Measurements from ENCODE around the gene KRTAP6-2.

- TF ChIP-seq, protein P1, sequence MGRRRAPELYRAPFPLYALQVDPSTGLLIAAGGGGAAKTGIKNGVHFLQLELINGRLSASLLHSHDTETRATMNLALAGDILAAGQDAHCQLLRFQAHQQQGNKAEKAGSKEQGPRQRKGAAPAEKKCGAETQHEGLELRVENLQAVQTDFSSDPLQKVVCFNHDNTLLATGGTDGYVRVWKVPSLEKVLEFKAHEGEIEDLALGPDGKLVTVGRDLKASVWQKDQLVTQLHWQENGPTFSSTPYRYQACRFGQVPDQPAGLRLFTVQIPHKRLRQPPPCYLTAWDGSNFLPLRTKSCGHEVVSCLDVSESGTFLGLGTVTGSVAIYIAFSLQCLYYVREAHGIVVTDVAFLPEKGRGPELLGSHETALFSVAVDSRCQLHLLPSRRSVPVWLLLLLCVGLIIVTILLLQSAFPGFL (CRISPR knock-in tag; IDR thresholded peaks at IDR 0.05) = no peak
- TF ChIP-seq, protein P2, sequence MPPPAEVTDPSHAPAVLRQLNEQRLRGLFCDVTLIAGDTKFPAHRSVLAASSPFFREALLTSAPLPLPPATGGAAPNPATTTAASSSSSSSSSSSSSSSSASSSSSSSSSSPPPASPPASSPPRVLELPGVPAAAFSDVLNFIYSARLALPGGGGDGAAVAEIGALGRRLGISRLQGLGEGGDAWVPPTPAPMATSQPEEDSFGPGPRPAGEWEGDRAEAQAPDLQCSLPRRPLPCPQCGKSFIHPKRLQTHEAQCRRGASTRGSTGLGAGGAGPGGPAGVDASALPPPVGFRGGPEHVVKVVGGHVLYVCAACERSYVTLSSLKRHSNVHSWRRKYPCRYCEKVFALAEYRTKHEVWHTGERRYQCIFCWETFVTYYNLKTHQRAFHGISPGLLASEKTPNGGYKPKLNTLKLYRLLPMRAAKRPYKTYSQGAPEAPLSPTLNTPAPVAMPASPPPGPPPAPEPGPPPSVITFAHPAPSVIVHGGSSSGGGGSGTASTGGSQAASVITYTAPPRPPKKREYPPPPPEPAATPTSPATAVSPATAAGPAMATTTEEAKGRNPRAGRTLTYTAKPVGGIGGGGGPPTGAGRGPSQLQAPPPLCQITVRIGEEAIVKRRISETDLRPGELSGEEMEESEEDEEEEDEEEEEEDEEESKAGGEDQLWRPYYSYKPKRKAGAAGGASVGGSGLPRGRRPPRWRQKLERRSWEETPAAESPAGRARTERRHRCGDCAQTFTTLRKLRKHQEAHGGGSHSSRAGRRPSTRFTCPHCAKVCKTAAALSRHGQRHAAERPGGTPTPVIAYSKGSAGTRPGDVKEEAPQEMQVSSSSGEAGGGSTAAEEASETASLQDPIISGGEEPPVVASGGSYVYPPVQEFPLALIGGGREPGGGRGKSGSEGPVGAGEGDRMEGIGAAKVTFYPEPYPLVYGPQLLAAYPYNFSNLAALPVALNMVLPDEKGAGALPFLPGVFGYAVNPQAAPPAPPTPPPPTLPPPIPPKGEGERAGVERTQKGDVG (CRISPR knock-in tag; IDR thresholded peaks at IDR 0.05; ENCODE audit: borderline replicate concordance) = no peak
- TF ChIP-seq ZNF337 (CRISPR knock-in tag; IDR thresholded peaks at IDR 0.05; ENCODE audit: borderline replicate concordance, low read depth) (no peak), CBX5 (CRISPR knock-in tag; IDR thresholded peaks at IDR 0.05; ENCODE audit: borderline replicate concordance) (no peak), HOMEZ (CRISPR knock-in tag; IDR thresholded peaks at IDR 0.05; ENCODE audit: low read depth) (no peak), POLR2AphosphoS5 (IDR thresholded peaks at IDR 0.05; ENCODE audit: low read depth, low read length) (no peak), PCBP1 (IDR thresholded peaks at IDR 0.05; ENCODE audit: borderline replicate concordance, low read depth, low read length) (no peak), ZNF3 (CRISPR knock-in tag; IDR thresholded peaks at IDR 0.05) (no peak), ZKSCAN1 (IDR thresholded peaks at IDR 0.05; ENCODE audit: low read length) (no peak), ATF1 (CRISPR knock-in tag; IDR thresholded peaks at IDR 0.05) (no peak), ATF7 (IDR thresholded peaks at IDR 0.05) (no peak), ATF7 (CRISPR knock-in tag; IDR thresholded peaks at IDR 0.05) (no peak), ZNF335 (CRISPR knock-in tag; IDR thresholded peaks at IDR 0.05) (no peak), ZBTB43 (CRISPR knock-in tag; conservative IDR thresholded peaks at IDR 0.05) (no peak)
- TF ChIP-seq, protein P3, sequence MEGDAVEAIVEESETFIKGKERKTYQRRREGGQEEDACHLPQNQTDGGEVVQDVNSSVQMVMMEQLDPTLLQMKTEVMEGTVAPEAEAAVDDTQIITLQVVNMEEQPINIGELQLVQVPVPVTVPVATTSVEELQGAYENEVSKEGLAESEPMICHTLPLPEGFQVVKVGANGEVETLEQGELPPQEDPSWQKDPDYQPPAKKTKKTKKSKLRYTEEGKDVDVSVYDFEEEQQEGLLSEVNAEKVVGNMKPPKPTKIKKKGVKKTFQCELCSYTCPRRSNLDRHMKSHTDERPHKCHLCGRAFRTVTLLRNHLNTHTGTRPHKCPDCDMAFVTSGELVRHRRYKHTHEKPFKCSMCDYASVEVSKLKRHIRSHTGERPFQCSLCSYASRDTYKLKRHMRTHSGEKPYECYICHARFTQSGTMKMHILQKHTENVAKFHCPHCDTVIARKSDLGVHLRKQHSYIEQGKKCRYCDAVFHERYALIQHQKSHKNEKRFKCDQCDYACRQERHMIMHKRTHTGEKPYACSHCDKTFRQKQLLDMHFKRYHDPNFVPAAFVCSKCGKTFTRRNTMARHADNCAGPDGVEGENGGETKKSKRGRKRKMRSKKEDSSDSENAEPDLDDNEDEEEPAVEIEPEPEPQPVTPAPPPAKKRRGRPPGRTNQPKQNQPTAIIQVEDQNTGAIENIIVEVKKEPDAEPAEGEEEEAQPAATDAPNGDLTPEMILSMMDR (CRISPR knock-in tag; IDR thresholded peaks at IDR 0.05) = no peak
Measured at GRCh38 chr21:30612132-30612531, 13.4 kb upstream of the KRTAP6-2 start.

All from HepG2 (cell line).